ENCODE results near the gene GPX7. TPM values are rescaled to one million over a fixed set of nuclear protein-coding genes. Genes with fewer than 3 reads are reported as not detected.
A peak's percentile ranks its signal among the peaks of the same experiment; 100 is the strongest.
"Not testable (repeated sequence)": the region's sequence is repeated elsewhere in the genome, so short reads cannot be mapped to it uniquely, and the experiment has no call there.

Gene GPX7
- total and polyA plus RNA-seq, 2 experiments from 2014 or later, result 14.4 to 45.0 TPM

DNA sequence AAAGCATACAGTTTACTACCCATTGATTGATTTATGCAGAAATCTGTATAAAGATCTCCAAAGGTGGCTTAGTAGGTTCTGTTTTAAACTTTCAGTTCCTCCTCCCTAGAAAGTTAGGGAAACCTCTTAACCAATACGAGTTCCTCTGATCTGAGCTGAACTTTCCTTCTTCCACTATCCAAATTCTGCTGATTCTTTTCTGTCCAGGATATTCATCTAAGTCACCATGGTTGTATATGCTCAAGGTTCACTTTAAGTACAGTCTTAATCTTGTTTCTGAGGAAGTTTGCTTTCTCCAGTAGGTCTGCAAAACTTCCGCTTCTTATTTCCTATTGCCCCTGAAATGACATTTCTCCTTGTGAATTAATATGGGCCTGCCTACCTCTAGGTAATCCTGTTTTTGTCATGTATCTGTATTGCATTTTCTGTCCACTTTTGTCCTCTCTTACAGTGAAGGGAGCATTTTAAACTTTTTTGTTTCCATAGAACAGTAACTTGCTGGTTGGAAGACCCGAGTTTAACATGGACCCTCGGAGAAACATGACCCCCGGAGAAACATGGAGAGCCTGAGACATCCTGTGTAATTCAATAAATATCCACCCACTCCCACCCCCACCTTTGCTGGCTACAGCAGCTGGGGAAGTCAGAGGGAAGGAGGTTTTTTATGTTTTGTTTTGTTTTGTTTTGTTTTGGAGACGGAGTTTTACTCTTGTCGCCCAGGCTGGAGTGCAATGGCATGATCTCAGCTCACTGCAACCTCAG lies 32.5 kb upstream of the GPX7 start:
- Histone ChIP-seq H3K4me3 (no peak overlapping the region), H3K27ac (no peak overlapping the region), H3K27me3 (no peaks in the 10 kb centered on the region), H3K36me3 (no peaks in the 10 kb centered on the region), H3K9me3 (ENCODE audit: low read depth) (no peaks in the 10 kb centered on the region), H3K4me1 (ENCODE audit: low read depth) (peaks cover 8% of the 10 kb centered on the region)
- TF ChIP-seq, protein P1, sequence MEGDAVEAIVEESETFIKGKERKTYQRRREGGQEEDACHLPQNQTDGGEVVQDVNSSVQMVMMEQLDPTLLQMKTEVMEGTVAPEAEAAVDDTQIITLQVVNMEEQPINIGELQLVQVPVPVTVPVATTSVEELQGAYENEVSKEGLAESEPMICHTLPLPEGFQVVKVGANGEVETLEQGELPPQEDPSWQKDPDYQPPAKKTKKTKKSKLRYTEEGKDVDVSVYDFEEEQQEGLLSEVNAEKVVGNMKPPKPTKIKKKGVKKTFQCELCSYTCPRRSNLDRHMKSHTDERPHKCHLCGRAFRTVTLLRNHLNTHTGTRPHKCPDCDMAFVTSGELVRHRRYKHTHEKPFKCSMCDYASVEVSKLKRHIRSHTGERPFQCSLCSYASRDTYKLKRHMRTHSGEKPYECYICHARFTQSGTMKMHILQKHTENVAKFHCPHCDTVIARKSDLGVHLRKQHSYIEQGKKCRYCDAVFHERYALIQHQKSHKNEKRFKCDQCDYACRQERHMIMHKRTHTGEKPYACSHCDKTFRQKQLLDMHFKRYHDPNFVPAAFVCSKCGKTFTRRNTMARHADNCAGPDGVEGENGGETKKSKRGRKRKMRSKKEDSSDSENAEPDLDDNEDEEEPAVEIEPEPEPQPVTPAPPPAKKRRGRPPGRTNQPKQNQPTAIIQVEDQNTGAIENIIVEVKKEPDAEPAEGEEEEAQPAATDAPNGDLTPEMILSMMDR (IDR thresholded peaks at IDR 0.05; ENCODE audit: low read depth, low read length), result no peak
- DNase-seq (ENCODE audit: low read depth in 1 of 2, low spot score in 1 of 2), result no peak

DNA sequence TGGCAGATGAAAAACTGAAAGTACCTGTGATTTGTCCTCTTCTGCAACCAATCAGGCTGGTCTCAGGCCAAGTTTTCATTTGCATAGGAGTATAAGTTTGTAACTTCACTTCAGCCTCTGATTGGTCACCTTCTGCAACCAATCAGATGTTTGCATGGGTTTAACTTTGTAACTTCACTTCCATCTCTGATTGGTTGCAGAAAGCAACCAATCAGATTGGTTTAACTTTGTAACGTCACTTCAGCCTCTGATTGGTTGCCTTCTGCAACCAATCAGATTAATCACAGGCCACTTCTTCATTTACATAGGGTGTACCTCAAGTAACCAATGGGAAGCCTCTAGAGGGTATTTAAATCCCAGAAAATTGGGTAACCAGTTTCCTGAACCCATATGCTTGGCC lies 30.4 kb upstream of the GPX7 start:
- TF ChIP-seq, protein P1 (IDR thresholded peaks at IDR 0.05; ENCODE audit: low read depth, low read length), result no peak
- Histone ChIP-seq H3K9me3 (ENCODE audit: low read depth) (no peaks in the 10 kb centered on the region), H3K27ac (no peak overlapping the region), H3K4me3 (no peak overlapping the region), H3K36me3 (no peaks in the 10 kb centered on the region), H3K4me1 (ENCODE audit: low read depth) (peaks cover 8% of the 10 kb centered on the region), H3K27me3 (no peaks in the 10 kb centered on the region)
- DNase-seq (ENCODE audit: low read depth in 1 of 2, low spot score in 1 of 2), result peak in 1 of 2 donors; percentile 20

DNA sequence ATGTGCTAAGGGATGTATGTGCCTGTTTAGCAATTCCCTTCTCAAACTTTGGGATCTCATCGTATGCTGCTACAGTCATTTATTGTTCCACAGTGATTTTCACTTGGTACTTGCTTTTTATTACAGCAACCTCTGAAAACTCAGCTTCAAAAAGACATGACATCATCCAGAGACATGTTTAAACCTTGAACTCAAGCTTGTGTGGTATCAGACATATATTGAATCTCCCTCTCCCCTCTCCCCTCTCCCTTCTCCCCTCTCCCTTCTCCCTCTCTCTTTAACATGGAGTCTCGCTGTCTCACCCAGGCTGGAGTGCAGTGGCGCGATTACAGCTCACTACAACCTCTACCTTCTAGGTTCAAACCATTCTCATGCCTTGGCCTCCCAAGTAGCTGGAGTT lies 29.8 kb upstream of the GPX7 start:
- H3K27me3 ChIP-seq, result no peaks in the 10 kb centered on the region
- TF ChIP-seq, protein P1 (IDR thresholded peaks at IDR 0.05; ENCODE audit: low read depth, low read length), result no peak
- H3K9me3 ChIP-seq (ENCODE audit: low read depth), result no peaks in the 10 kb centered on the region
- H3K36me3 ChIP-seq, result no peaks in the 10 kb centered on the region
- peaks cover 8% of the 10 kb centered on the region for H3K4me1 ChIP-seq (ENCODE audit: low read depth)
- H3K27ac ChIP-seq, result no peak overlapping the region
- H3K4me3 ChIP-seq, result no peak overlapping the region
- no peak for DNase-seq (ENCODE audit: low read depth in 1 of 2, low spot score in 1 of 2)

DNA sequence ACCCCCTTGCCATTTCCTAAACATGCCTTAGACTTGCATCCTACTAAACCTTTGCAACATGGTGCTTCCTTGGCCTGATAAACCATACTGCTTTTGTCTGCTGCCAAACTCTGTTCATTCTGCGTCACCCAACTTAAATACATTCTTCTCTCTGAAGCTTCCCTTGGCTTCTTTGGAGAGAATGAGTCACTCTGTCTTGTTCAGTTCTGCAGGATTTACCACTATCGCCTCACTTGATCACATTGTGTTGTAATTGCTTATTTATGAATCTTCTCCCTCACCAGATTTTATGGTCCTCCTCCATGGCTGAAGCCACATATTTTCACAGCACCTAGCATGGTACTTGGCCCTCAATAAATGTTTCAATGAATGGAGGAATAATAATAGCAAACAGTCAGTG lies 27.6 kb upstream of the GPX7 start:
- no peak overlapping the region for H3K27ac ChIP-seq
- TF ChIP-seq, protein P1 (IDR thresholded peaks at IDR 0.05; ENCODE audit: low read depth, low read length), result no peak
- H3K36me3 ChIP-seq, result no peaks in the 10 kb centered on the region
- H3K4me3 ChIP-seq, result no peak overlapping the region
- H3K4me1 ChIP-seq (ENCODE audit: low read depth), result no peaks in the 10 kb centered on the region
- H3K27me3 ChIP-seq, result no peaks in the 10 kb centered on the region
- no peaks in the 10 kb centered on the region for H3K9me3 ChIP-seq (ENCODE audit: low read depth)
- peak in 1 of 2 donors; percentile 96 for DNase-seq (ENCODE audit: low read depth in 1 of 2, low spot score in 1 of 2)

DNA sequence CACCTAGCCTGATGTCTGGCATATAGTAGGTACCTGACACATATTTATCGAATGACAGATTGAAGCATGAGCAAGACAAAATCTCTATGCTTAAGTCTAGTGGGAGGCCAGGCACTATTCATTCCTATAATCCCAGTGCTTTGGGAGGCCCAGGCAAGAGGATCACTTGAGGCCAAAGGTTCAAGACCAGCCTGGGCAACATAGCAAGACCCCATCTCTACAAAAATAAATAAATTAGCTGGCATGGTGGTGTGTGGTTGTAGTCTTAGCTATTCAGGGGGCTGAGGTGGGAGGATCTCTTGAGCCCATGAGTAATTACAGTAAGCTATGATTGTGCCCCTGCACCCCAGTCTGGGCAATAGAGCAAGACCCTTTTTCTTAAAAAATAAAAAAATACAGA lies 26.1 kb upstream of the GPX7 start:
- Histone ChIP-seq H3K4me3 (no peak overlapping the region), H3K4me1 (ENCODE audit: low read depth) (no peaks in the 10 kb centered on the region), H3K36me3 (no peaks in the 10 kb centered on the region), H3K27me3 (no peaks in the 10 kb centered on the region), H3K9me3 (ENCODE audit: low read depth) (no peaks in the 10 kb centered on the region), H3K27ac (no peak overlapping the region)
- TF ChIP-seq, protein P1 (IDR thresholded peaks at IDR 0.05; ENCODE audit: low read depth, low read length), result no peak
- no peak for DNase-seq (ENCODE audit: low read depth in 1 of 2, low spot score in 1 of 2)

DNA sequence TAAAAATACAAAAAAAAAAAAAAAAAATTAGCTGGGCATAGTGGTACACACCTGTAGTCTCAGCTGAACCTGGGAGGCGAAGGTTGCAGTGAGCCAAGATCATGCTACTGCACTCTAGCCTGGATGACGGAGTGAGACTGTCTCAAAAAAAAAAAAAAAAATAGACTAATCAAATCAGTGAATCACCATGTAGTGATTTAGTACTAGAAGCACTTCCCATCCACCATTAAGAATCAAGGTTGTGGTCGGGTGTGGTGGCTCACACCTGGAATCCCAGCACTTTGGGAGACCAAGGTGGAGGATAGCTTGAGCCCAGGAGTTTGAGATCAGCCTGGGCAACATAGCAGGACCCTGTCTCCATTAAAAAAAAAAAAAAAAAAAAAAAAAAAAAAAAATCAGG lies 24.1 kb upstream of the GPX7 start:
- DNase-seq (ENCODE audit: low read depth in 1 of 2, low spot score in 1 of 2); H3K4me1 ChIP-seq (ENCODE audit: low read depth); H3K9me3 ChIP-seq (ENCODE audit: low read depth); H3K36me3 ChIP-seq; H3K4me3 ChIP-seq; H3K27ac ChIP-seq; H3K27me3 ChIP-seq: not testable (repeated sequence)
